ENCODE measurements around the gene CPLX4.
A peak's percentile ranks its signal among the peaks of the same experiment; 100 is the strongest.

DNA sequence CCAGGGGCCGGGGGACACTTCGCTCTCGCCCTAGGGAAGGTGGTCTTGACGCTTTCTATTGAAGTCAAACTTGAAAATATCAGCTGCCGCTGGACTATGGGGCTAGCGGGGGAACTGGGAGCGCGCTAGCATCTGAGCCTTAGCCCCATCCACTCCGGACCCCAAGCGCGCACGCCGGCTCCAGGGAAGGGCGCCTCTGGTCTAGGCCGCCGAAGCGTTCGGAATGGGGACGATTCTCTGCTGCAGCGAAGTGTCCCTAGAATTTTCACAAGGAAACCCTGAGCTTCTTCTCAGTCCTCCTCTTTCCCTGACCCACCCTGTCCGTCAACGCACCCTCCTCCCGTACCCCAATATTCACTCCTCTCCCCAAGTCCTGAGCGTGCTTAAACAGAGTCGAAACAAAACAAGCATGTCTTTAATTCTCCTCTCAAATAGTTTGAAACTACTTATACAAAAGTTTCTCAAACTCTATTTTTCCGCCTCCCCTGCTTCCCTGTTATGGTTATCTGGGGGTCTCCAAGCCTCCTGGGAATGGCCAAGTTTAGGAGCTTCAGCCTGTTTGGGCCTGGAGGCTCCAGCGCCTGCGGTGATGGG, 50.2 kb downstream of the CPLX4 start:
- TF ChIP-seq, protein P1, sequence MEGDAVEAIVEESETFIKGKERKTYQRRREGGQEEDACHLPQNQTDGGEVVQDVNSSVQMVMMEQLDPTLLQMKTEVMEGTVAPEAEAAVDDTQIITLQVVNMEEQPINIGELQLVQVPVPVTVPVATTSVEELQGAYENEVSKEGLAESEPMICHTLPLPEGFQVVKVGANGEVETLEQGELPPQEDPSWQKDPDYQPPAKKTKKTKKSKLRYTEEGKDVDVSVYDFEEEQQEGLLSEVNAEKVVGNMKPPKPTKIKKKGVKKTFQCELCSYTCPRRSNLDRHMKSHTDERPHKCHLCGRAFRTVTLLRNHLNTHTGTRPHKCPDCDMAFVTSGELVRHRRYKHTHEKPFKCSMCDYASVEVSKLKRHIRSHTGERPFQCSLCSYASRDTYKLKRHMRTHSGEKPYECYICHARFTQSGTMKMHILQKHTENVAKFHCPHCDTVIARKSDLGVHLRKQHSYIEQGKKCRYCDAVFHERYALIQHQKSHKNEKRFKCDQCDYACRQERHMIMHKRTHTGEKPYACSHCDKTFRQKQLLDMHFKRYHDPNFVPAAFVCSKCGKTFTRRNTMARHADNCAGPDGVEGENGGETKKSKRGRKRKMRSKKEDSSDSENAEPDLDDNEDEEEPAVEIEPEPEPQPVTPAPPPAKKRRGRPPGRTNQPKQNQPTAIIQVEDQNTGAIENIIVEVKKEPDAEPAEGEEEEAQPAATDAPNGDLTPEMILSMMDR (optimal IDR thresholded peaks at IDR 0.05 in 1 of 3, IDR thresholded peaks at IDR 0.05 in 1 of 3, conservative IDR thresholded peaks at IDR 0.05 in 1 of 3; ENCODE audit: extremely low read depth in 1 of 3, insufficient read depth in 2 of 3, low read length in 3 of 3) = no peak
- TF ChIP-seq EZH2 (IDR thresholded peaks at IDR 0.05; ENCODE audit: low read length) = peak; percentile 89

Measured in keratinocyte (primary cell).